ENCODE measurements around the gene PCBP1.

- TF ChIP-seq CTCF (IDR thresholded peaks at IDR 0.05; ENCODE audit: poor library complexity, severe bottlenecking) (no peak), POLR2AphosphoS5 (IDR thresholded peaks at IDR 0.05) (no peak), RAD21 (conservative IDR thresholded peaks at IDR 0.05) (no peak), REST (IDR thresholded peaks at IDR 0.05; ENCODE audit: borderline replicate concordance) (no peak), EP300 (conservative IDR thresholded peaks at IDR 0.05; ENCODE audit: poor library complexity, severe bottlenecking) (no peak), TAF1 (IDR thresholded peaks at IDR 0.05; ENCODE audit: low read depth) (no peak), EZH2 (IDR thresholded peaks at IDR 0.05; ENCODE audit: borderline replicate concordance, insufficient read depth, low read length, poor library complexity, severe bottlenecking) (no peak)
Measured at GRCh38 chr2:70068119-70068518, 19.2 kb upstream of the PCBP1 start.
